ENCODE results near the gene ARMC7.

The ARMC7 gene

DNA sequence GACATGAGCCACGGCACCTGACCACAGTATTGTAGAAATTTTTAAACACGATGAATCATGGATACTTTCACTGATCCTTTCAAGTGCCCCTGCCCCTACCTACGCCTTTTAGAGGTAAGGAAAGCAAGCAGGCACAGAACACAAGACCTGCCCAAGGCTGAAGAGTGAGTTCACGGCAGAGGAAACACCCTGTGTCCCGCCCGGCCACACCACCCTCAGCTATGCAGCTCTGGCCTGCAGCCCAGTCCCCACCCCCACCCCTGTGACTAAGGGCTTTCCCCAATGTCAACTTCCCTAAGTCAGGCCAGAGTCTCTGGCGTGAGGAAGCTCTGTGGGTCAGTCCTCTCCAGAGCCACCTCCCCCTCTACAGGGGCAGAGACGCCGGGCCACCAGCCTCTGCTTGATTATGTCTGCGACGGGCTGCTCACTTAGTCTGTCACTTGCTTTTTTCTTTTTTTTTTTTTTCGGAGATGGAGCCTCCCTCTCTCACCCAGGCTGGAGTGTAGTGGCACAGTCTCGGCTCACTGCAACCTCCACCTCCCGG lies 13.6 kb upstream of the ARMC7 start:
- in situ Hi-C loops (cut with HindIII; ENCODE audit: low pct_unique_long_range_greater_than_20kb, low sequenced_read_pairs): no loop called here
- TF ChIP-seq JUND (IDR thresholded peaks at IDR 0.05; ENCODE audit: low read depth): no peak
- DNase-seq (ENCODE audit: low read depth in 1 of 2, low spot score in 1 of 2): peak; percentile 76 to 96

DNA sequence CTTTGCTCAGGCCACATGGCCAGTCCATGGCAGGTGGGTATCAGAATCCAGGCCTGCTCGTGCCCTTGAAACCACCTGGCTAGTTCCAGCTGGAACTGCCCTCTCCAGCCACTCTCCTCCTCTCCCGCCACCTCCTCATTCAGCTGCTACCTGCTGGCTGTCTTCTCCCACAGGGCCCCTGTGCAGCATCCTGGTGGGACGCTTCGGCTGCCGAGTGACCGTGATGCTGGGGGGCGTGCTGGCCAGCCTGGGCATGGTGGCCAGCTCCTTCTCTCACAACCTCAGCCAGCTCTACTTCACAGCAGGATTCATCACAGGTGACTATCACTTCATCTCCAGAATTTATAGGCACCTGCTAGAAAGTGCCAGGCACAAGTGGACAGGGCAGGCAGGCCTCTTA lies 11.9 kb upstream of the ARMC7 start:
- in situ Hi-C loops (cut with HindIII; ENCODE audit: low pct_unique_long_range_greater_than_20kb, low sequenced_read_pairs): no loop called here
- DNase-seq (ENCODE audit: low read depth in 1 of 2, low spot score in 1 of 2): no peak
- no peak for TF ChIP-seq JUND (IDR thresholded peaks at IDR 0.05; ENCODE audit: low read depth)

DNA sequence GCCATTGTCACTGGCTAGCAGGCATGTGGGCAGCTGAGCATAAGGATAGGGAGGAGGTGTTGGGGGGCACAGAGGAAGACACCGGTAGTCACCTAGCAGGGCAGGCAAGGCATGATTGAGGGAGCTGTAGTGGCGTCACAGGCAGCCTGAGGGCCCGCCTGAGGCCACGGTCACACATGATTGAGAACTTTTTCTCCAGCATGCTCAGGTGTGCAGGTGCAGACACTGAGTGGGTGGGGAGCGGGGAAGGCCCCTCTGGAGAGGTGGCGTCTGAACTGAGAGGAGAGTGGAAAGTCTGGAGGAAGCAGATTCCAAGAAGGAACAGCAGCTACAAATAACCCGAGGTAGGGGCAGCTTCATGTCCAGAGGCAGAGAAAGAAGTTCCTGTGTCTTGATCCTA lies 10.9 kb upstream of the ARMC7 start:
- DNase-seq (ENCODE audit: low read depth in 1 of 2, low spot score in 1 of 2): no peak
- TF ChIP-seq JUND (IDR thresholded peaks at IDR 0.05; ENCODE audit: low read depth): no peak
- in situ Hi-C loops (cut with HindIII; ENCODE audit: low pct_unique_long_range_greater_than_20kb, low sequenced_read_pairs): no loop called here

DNA sequence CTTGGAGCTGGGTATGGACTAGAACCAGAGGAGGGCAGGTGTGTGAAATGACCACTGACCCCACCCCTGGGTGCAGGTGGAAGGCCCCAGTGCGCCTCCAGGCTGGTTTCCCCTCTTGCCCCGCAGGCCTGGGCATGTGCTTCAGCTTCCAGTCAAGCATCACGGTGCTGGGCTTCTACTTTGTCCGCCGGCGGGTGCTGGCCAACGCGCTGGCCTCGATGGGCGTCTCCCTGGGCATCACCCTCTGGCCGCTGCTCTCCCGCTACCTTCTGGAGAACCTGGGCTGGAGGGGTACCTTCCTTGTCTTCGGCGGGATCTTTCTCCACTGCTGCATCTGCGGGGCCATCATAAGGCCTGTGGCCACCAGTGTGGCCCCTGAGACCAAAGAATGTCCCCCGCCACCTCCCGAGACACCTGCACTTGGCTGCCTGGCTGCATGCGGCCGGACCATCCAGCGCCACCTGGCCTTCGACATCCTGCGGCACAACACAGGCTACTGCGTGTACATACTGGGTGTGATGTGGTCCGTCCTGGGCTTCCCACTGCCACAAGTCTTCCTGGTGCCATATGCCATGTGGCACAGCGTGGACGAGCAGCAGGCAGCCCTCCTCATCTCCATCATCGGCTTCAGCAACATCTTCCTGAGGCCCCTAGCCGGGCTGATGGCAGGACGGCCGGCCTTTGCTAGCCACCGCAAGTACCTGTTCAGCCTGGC lies 9.7 kb upstream of the ARMC7 start:
- DNase-seq (ENCODE audit: low read depth in 1 of 2, low spot score in 1 of 2): no peak
- TF ChIP-seq JUND (IDR thresholded peaks at IDR 0.05; ENCODE audit: low read depth): no peak
- in situ Hi-C loops (cut with HindIII; ENCODE audit: low pct_unique_long_range_greater_than_20kb, low sequenced_read_pairs): no loop called here

DNA sequence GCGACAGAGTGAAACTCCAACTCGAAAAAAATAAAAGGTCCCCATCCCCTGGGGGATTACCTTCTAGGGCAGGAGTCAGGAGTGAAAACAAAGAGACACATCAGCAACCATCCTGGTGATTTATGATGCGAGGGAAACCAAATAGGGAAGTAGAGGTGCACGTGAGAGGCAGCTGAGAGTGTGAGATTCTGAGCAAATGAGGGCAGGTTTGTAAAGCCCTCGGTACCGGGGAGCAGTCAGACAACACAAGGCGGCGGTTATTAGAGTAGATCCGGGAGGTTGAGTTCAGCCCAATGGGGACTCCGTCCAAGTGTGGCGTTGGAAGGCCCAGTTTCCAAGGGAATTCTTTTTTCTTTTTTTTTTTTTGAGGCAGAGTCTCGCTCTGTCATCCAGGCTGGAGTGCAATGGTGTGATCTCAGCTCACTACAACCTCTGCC lies 7.4 kb upstream of the ARMC7 start:
- no peak for TF ChIP-seq JUND (IDR thresholded peaks at IDR 0.05; ENCODE audit: low read depth)
- in situ Hi-C loops (cut with HindIII; ENCODE audit: low pct_unique_long_range_greater_than_20kb, low sequenced_read_pairs): no loop called here
- DNase-seq (ENCODE audit: low read depth in 1 of 2, low spot score in 1 of 2): no peak

DNA sequence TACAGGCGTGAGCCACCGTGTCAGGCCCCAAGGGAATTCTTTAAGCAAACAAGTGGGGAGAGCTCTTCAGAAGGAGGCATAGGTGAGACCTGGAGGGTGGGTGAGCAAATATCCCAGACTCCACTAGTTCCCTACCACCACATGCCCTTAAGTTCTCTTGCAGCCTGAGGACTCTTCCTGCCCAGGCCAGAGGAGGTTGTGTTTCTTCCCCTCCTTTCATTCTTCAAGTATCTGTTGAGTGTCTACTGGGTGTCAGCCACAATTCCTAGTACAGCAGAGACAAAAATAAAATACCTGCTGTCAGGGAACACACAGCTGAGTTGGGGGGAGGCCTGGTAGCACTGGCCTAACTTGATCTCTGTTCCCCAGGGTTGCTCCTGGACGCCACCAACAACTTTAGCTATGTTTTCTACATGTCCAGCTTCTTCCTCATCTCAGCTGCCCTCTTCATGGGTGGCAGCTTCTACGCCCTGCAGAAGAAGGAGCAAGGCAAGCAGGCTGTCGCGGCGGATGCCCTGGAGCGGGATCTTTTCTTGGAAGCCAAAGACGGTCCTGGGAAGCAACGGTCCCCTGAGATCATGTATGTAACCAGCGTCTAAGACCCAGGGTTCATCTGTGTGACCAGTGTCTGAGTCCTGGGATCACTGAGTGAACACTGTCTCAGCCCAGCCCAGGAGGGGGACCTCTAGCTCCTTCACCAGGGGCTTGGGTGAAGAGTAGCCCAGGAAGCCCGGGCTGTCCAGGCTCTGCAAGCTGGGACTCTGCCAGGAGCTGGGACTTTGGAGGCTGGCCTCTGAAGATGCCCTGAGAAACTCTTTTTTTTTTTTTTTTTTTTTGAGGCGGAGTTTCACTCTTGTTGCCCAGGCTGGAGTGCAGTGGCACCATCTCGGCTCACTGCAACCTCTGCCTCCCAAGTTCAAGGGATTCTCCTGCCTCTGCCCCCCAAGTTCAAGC lies 5.9 kb upstream of the ARMC7 start:
- in situ Hi-C loops (cut with HindIII; ENCODE audit: low pct_unique_long_range_greater_than_20kb, low sequenced_read_pairs): no loop called here
- TF ChIP-seq JUND (IDR thresholded peaks at IDR 0.05; ENCODE audit: low read depth): no peak
- DNase-seq (ENCODE audit: low read depth in 1 of 2, low spot score in 1 of 2): no peak

DNA sequence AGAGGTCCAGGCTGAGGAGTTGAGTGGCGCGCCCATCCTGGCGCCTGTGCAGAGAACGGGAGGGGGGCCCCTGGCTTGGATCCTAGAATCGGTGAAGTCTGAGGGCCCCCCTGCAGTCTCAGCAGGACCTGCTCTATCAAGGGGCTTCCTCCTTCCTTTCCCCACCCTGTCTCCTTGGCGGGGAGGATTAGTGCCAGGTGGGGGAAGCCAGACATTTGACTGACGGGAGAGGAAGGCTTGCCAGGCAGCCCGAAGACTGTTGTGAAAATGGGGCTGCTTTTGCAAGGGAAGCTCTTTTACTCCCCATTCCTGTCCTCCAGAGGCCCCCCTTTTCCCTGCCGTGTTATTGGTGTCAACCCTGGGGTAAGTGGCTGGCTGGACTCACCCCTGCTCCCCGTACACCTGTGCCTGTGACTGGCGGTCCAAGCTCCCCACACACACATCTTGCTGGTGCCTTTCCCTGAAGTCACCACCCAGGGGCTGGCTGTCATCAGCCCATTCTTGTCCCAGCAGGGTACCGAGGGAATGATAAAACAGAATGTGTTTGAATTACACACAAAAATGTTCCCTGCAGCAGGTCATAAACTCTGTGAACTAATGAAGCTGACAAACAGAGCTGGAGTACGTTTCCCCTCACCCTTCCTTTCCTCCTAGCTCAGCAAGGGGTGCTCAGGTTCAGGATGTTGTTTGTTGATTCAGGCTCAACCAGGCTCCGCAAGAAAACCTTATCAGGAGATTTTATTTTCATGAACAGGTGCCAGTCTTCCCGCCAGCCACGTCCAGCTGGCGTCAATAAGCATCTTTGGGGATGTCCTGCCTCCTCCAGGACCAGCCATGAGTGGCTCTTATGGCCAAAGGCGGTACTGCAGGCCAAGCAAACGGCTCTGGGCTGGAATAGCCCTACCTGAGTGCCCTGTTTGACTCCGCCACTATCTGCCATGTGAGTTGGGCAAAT lies 4.4 kb upstream of the ARMC7 start:
- no peak for TF ChIP-seq JUND (IDR thresholded peaks at IDR 0.05; ENCODE audit: low read depth)
- in situ Hi-C loops (cut with HindIII; ENCODE audit: low pct_unique_long_range_greater_than_20kb, low sequenced_read_pairs): no loop called here
- DNase-seq (ENCODE audit: low read depth in 1 of 2, low spot score in 1 of 2): peak; percentile 79 to 88

DNA sequence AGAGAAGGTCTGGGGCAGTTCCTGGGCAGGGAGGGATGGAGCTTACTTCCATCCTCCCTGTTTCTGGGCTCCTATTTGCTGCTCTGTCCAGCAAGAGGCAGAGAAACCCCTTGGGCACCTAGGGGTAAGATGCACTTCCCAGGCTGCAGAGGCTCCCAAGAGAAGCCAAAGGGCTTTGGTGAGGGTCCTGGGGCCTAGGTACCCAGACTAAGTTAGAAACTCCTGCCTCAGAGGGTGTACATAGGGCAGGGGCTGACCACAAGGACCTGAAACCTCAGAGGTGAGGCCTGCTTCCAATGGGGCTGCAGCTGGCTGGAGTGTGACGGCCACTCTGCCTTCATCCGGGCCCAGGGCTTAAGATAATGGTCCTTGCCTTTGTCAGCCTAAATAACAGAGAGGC lies 1.6 kb upstream of the ARMC7 start:
- no peak for DNase-seq (ENCODE audit: low read depth in 1 of 2, low spot score in 1 of 2)
- in situ Hi-C loops (cut with HindIII; ENCODE audit: low pct_unique_long_range_greater_than_20kb, low sequenced_read_pairs): no loop called here

DNA sequence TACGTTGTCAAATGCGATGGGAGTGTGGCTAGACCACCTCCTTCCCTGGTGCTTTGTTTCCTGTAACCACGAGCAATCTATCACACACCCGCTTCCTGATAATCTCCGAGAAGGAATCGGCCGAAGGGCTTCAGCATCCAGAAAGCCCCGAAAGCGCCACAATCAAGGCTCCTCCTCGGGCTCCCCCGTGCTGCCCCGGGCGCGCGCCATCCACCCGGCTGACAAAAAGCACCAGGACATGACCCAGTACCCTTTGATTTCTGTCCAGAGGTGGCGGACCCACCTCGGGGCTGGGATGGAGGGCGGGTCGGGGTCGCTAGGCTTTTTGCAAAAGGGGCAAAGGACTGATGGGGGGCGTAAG lies 743 bp upstream of the ARMC7 start:
- TF ChIP-seq JUND (IDR thresholded peaks at IDR 0.05; ENCODE audit: low read depth): no peak
- in situ Hi-C loops (cut with HindIII; ENCODE audit: low pct_unique_long_range_greater_than_20kb, low sequenced_read_pairs): no loop called here
- DNase-seq (ENCODE audit: low read depth in 1 of 2, low spot score in 1 of 2): no peak

More for the DNA sequence above, 1.6 kb upstream of the ARMC7 start:
- TF ChIP-seq JUND (IDR thresholded peaks at IDR 0.05; ENCODE audit: low read depth): no peak

DNA sequence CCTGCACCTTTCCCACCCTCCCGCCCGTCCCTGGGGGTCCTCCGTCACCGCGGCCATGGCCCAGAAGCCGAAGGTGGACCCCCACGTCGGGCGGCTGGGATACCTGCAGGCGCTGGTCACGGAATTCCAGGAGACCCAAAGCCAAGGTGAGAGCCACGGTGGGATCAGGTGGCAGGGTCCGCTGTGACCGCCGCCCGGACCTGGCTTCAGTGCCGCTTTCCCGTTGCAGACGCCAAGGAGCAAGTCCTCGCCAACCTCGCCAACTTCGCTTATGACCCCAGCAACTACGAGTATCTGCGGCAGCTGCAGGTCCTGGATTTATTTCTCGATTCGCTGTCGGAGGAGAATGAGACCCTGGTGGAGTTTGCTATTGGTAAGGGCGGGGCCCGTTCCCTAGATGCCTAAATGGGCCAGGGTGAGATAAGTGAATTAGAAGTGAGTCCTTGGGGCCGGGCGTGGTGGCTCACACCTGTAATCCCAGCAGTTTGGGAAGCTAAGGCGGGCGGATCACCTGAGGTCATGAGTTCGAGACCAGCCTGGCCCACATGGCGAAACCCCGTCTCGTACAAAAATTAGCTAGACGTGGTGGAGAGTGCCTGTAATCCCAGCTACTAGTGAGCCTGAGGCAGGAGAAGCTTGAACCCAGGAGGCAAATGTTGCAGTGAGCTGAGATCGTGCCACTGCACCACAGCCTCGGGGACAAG lies 617 bp downstream of the ARMC7 start:
- no peak for TF ChIP-seq JUND (IDR thresholded peaks at IDR 0.05; ENCODE audit: low read depth)
- in situ Hi-C loops (cut with HindIII; ENCODE audit: low pct_unique_long_range_greater_than_20kb, low sequenced_read_pairs): no loop called here
- peak in 1 of 2 experiments; percentile 52 for DNase-seq (ENCODE audit: low read depth in 1 of 2, low spot score in 1 of 2)

DNA sequence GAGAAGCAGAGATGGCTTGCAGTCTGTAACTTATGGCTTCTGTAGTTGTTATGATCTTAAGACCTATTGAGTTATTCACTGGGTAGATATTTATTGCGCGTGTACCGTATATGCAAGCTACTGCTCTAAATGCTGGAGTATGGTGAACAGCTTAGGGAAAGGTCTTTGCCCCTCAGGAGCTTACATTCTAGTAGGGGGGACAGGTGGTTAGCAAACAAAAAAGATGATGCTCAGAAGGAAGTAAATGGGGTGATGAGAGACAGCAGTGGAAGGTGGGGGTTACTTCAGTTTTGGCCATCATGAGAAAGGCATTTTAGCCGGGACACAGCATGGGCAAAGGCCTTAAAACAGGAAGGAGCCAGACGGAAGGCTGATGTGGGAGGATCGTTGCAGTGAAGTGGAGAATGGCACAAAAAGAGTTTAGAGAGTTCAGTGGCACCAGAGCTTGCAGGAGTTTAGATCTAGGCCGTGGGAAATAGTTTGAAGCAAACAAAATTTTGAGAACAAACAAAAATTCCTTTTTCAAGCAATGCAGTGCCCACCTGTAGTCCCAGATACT lies 2.1 kb downstream of the ARMC7 start:
- TF ChIP-seq JUND (IDR thresholded peaks at IDR 0.05; ENCODE audit: low read depth): no peak
- DNase-seq (ENCODE audit: low read depth in 1 of 2, low spot score in 1 of 2): no peak
- in situ Hi-C loops (cut with HindIII; ENCODE audit: low pct_unique_long_range_greater_than_20kb, low sequenced_read_pairs): no loop called here
